Heart right ventricle (tissue), 16 donors: ENCODE measurements around the gene PRR16. TPM values are rescaled to one million over a fixed set of nuclear protein-coding genes. Genes with fewer than 3 reads are reported as not detected.

Experiments used
- ATAC-seq, 8 donors: fragments of 200-7000 bp; cut with Tn5 transposase; one replicate each; pipeline ENCODE4 v1.9.1; 2020; ENCODE audit warnings: mild to moderate bottlenecking in 8 of 8, moderate library complexity in 8 of 8, moderate number of reproducible peaks in 1 of 8
- DNase-seq, 2 donors: peaks; one replicate each; pipeline ENCODE4 v3.0.0-alpha.2; 2020
- H3K27ac ChIP-seq, 10 donors: fragments of 200-600 bp; sonication (generic) in 2 of 10; one replicate each; pipeline versions ENCODE4 v1.5.0 to v1.8.0; 2020 to 2022; ENCODE audit warnings: mild to moderate bottlenecking in 3 of 10
- H3K27me3 ChIP-seq, 7 donors: fragments of 200-600 bp; one replicate each; pipeline ENCODE4 v1.8.0; 2021 to 2022; ENCODE audit warnings: mild to moderate bottlenecking in 2 of 7
- H3K36me3 ChIP-seq, 9 donors: fragments of 200-600 bp; sonication (generic) in 1 of 9; one replicate each; pipeline versions ENCODE4 v1.5.0 to v1.8.0; 2020 to 2022; ENCODE audit warnings: mild to moderate bottlenecking in 2 of 9
- H3K4me1 ChIP-seq, 9 donors: fragments of 200-600 bp; sonication (generic) in 1 of 9; one replicate each; pipeline versions ENCODE4 v1.5.0 to v1.8.0; 2020 to 2022; ENCODE audit warnings: mild to moderate bottlenecking in 4 of 9
- H3K4me3 ChIP-seq, 10 donors: fragments of 200-600 bp; sonication (generic) in 2 of 10; one replicate each; pipeline versions ENCODE4 v1.5.0 to v1.8.0; 2020 to 2022; ENCODE audit warnings: mild to moderate bottlenecking in 7 of 10, moderate library complexity in 2 of 10
- H3K9me3 ChIP-seq, 11 donors: fragments of 200-600 bp in 10 of 11; sonication (generic) in 2 of 11; one replicate each; pipeline versions ENCODE4 v1.5.0 to v1.8.0; 2013 to 2022; ENCODE audit warnings: mild to moderate bottlenecking in 2 of 11, control low read depth in 1 of 11, moderate library complexity in 1 of 11
- WGBS, 2 donors: extraction: QIAGEN DNeasy Blood & Tissue Kit; methylation state at CpG; one replicate each; pipeline ENCODE4 v1.1.7; 2013; ENCODE audit warnings: inconsistent platforms in 1 of 2; 5-methylcytosine and 5-hydroxymethylcytosine counted together
- intact Hi-C, 10 donors: fragments of 100-400 bp; cut with DNase I; formaldehyde crosslinking; loops; one replicate each; pipeline versions ENCODE4 v1.11.1 to v1.14.2; 2022
- polyA plus RNA-seq, 2 donors: library from polyadenylated mRNA; stranded (reverse); fragments of 200-250 nt; gene quantifications; one replicate each; pipeline ENCODE4 v1.2.3, GENCODE V29; 2013
- total RNA-seq, 10 donors: library from RNA; stranded (reverse); fragmentation: NEBNext Ultra II Directional in 3 of 10; extraction: Animal tissue kit (Norgen Biotek cat#: 25700) in 3 of 10; gene quantifications; one replicate each; pipeline versions ENCODE4 v1.2.1 to v1.2.4, GENCODE V29; 2021 to 2023
- TF ChIP-seq, protein P1 (sequence below), 9 donors: fragments of 200-600 bp; sonication (generic) in 2 of 9; IDR thresholded peaks; one replicate each; pipeline versions ENCODE4 v1.5.0 to v1.8.0; 2021 to 2022; ENCODE audit warnings: antibody characterized with exemption in 9 of 9, mild to moderate bottlenecking in 5 of 9, moderate library complexity in 1 of 9
- donor health status: Arrhythmogenic right ventricular cardiomyopathy.
- donor health status: ischemic (EF 13 %, LVEDD 7.1; RV severe dilation, severe dysfunction).
- donor health status: healthy with polysubstance abuse.
- donor health status: DM: no; HTN: yes; CAD: no.
- donor health status: DM: no; HTN: no; CAD: no.
- donor health status: ischemic (EF 25% LVEDD 6.9; RV normal size, moderate dysfunction).
- donor health status: ischemic (EF 25% LVEDD 5.7; RV mildly dilated, moderate dysfunction).
- donor health status: healthy.
- donor health status: DM: yes; HTN: yes; CAD: no.
- donor health status: Ischemic cardiomyopathy.
- donor health status: ischemic (EF 35%, LVEDD 5.7; RV mildly dilated, moderate dysfunction).
- donor health status: nonischemic (EF 11% LVEDD 7.7; RV severe dilation, severe dysfunction).
- donor health status: DM: yes; HTN: yes; CAD: no.
- donor health status: PGD.
- donor health status: ischemic (EF 29% LVEDD 5.4; RV normal size, mild dysfunction).
- donor health status: nonischemic (EF 23%, LVEDD 6.1; RV moderate dilation, normal function).

Gene PRR16
- total and polyA plus RNA-seq, 12 donors, result 5.3 to 22.9 (median 10.4) TPM

DNA sequence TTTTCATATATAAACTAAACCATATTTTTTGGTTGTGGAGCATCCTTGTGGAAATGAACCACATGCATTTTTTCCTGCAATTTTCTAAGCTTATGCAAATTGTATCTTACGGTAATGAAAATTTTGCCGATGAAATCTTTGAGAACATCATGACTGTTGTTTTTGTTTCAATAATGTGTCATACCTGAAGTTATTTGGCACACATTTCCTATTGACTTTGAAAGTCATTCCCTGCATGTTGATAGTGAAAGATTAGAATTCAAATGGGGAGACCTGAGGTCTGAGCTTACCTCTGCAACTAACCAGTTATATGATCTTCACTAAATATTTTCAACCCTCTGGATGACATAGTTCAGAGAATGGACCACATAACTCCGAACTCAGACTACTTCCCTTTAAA is 88.5 kb downstream of the PRR16 start:
- Histone ChIP-seq H3K27me3 (no peaks in the 10 kb centered on the region), H3K27ac (no peak overlapping the region), H3K4me3 (no peak overlapping the region), H3K4me1 (no peaks in the 10 kb centered on the region), H3K36me3 (no peaks in the 10 kb centered on the region), H3K9me3 (no peaks in the 10 kb centered on the region)
- intact Hi-C loops, result no loop called here
- DNase-seq, result no peak
- TF ChIP-seq, protein P1, sequence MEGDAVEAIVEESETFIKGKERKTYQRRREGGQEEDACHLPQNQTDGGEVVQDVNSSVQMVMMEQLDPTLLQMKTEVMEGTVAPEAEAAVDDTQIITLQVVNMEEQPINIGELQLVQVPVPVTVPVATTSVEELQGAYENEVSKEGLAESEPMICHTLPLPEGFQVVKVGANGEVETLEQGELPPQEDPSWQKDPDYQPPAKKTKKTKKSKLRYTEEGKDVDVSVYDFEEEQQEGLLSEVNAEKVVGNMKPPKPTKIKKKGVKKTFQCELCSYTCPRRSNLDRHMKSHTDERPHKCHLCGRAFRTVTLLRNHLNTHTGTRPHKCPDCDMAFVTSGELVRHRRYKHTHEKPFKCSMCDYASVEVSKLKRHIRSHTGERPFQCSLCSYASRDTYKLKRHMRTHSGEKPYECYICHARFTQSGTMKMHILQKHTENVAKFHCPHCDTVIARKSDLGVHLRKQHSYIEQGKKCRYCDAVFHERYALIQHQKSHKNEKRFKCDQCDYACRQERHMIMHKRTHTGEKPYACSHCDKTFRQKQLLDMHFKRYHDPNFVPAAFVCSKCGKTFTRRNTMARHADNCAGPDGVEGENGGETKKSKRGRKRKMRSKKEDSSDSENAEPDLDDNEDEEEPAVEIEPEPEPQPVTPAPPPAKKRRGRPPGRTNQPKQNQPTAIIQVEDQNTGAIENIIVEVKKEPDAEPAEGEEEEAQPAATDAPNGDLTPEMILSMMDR (IDR thresholded peaks at IDR 0.05), result no peak
- no peak for ATAC-seq
- WGBS, 2 donors, result 88 to 96% methylated on average over 3 of the region's 3 CpGs

DNA sequence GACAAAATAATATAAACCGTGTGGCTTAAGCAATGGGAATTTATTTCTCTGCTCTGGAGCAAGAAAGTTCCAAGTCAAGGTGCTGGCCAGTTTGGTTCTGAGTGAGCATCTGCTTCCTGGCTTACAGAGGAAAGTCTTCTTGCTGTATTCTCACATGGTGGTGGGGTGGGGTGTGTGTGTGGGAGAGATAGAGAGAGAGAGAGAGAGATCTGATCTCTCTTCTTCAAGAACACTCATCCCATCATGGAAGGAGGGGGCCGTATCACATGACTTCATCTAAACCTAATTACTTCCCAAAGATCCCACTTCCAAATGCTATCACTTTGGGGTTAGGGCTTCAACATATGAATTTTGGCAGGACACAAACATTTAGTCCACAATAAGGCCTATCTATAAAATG is 91.2 kb downstream of the PRR16 start:
- intact Hi-C loops, result no loop called here
- 80 to 88% methylated on average over 2 of the region's 2 CpGs for WGBS, 2 donors

DNA sequence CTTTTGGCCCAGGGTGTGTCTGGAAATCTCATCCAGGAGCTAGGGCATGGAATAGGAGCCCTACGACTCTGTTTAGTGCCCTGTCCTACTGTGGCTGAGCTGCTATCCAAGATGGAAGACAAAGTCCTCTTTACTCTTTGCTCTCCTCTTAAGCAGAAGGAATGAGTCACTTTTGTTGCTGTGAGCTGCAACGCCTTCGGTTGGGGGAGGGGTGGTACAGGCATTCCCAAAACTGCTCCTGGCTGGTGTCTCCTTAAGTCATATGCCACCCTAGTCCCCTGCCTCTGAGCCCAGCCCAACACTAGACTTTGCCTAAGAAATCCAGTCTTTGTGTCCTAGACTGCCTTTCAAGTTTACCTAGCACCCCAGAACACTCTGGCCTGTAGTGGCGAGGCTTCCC is 99.9 kb downstream of the PRR16 start:
- intact Hi-C loops, result no loop called here
- Histone ChIP-seq H3K9me3 (peaks cover 0 to 7% (median 0%) of the 10 kb centered on the region in 11 donors), H3K4me3 (no peak overlapping the region), H3K27me3 (no peaks in the 10 kb centered on the region), H3K27ac (no peak overlapping the region), H3K36me3 (no peaks in the 10 kb centered on the region), H3K4me1 (no peaks in the 10 kb centered on the region)
- no peak for ATAC-seq
- DNase-seq, result no peak
- TF ChIP-seq, protein P1 (IDR thresholded peaks at IDR 0.05), result no peak
- 83 to 91% methylated on average over 4 of the region's 4 CpGs for WGBS, 2 donors

More for the DNA sequence above, 91.2 kb downstream of the PRR16 start:
- no peak overlapping the region for H3K4me3 ChIP-seq
- TF ChIP-seq, protein P1 (IDR thresholded peaks at IDR 0.05), result no peak
- no peaks in the 10 kb centered on the region for H3K27me3 ChIP-seq
- no peak overlapping the region for H3K27ac ChIP-seq
- H3K36me3 ChIP-seq, result no peaks in the 10 kb centered on the region
- no peak for DNase-seq
- ATAC-seq, result no peak
- peaks cover 0 to 9% (median 0%) of the 10 kb centered on the region in 11 donors for H3K9me3 ChIP-seq
- no peaks in the 10 kb centered on the region for H3K4me1 ChIP-seq

DNA sequence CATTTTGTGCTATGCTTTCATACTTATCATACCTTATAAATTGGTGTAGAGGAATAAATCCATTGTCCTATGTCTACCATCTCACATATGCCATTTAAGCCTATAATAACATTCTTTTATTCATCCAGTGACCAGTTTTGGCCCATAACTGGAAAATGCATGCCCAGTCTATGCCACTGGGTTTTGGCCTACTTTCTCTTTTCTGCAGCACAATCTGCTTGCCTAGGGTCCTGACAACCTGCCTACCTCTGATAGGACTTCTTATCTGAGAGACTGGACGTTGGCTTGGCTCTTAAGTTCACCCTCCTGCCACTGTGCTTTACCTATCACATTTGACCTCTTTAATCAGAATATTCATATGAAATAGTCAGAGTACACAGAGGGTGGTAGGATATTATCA is 103.0 kb downstream of the PRR16 start:
- intact Hi-C loops, result no loop called here
- H3K9me3 ChIP-seq, result peaks cover 0 to 4% (median 0%) of the 10 kb centered on the region in 11 donors
- TF ChIP-seq, protein P1 (IDR thresholded peaks at IDR 0.05), result no peak
- no peaks in the 10 kb centered on the region for H3K4me1 ChIP-seq
- no peak for ATAC-seq
- WGBS, 2 donors, result 18 to 19% methylated on average over 1 of the region's 1 CpG
- no peaks in the 10 kb centered on the region for H3K36me3 ChIP-seq
- no peak overlapping the region for H3K27ac ChIP-seq
- DNase-seq, result no peak
- no peaks in the 10 kb centered on the region for H3K27me3 ChIP-seq
- no peak overlapping the region for H3K4me3 ChIP-seq
